GM19463 (cell line): ENCODE results near the gene EVL.

Source experiments
- ATAC-seq: cut with Tn5 transposase; IDR thresholded peaks from one replicate; pipeline ENCODE4 v1.9.1; 2021; ENCODE audit warnings: mild to moderate bottlenecking, moderate library complexity; ENCODE audit not compliant: unreplicated experiment

EVL gene

GRCh38 chr14:100080206-100080605, 15.0 kb downstream of the EVL start:
- ATAC-seq: no peak

GRCh38 chr14:100081997-100082625, 16.9 kb downstream of the EVL start:
- no peak for ATAC-seq

DNA sequence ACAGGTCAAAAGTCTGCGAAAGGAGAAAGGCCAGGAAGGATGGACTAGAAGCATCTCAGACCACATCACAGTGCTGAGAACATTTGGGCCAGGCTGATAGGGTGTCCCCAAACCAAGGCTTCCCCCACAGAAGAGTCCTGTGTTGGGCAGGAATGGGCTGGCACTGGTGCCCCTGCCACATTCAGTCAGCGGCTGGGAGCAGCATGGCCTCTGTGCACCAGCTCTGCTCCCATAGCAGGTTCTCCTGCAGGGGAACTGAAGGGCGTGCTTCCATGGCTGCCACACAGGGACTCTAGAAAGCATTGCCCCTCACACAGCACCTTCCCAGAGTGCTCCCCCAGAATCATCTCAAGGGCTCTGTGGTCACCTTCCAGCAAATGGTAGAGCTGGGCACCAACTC, 17.5 kb downstream of the EVL start:
- no peak for ATAC-seq

GRCh38 chr14:100083706-100084105, 18.5 kb downstream of the EVL start:
- no peak for ATAC-seq

DNA sequence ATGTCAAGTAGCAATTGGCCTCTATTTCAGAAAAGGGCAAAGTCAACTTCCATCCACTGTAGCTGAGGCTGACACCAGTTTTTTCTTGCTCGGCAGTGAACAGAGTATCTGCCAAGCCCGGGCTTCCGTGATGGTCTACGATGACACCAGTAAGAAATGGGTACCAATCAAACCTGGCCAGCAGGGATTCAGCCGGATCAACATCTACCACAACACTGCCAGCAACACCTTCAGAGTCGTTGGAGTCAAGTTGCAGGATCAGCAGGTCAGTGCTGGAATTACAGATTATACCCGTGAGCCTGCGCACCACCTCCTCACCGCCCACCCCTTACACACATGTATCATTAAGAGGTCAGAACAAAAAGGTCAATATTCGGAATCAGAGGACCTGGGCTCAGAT, 19.4 kb downstream of the EVL start:
- no peak for ATAC-seq

DNA sequence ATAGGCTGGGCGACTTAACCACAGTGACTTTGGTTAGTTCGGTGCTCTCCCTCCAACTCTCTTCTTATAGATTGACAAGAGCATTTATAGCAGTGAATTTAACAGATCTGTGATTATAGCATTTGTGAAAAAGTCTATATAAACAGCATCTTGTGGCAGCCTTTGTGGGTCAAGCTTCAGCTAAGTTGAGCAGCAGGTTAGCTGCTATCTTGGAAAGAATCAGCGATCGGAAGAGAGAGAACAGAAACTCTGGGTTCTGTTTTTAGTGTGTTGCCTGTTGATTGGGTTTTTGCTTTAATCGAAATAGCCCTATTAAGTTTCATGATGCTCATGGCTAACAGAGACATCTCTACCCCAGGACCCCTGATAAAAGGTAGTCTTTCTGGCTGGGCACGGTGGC, 20.2 kb downstream of the EVL start:
- ATAC-seq: no peak

GRCh38 chr14:100086361-100086760, 21.1 kb downstream of the EVL start:
- ATAC-seq: no peak

- no peak for ATAC-seq
Measured at GRCh38 chr14:100088226-100088625, 23.0 kb downstream of the EVL start.

DNA sequence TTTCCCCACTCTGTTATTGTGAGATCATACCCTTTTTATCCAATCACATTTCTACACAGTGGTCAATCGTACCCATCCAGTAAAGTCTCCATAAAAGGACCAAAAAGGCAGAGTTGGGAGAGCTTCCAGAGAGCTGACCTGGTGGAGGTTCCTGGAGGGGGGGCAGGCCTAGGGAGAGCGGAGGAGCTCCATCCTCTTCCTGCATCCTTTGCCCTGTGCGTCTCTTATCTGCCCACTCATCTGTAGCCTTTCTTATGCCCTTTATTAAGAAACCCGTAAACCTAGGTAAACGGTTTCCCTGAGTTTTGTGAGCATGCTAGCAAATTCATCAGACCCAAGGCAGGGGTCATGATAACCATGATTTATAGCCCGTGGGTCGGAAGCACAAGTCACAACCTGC, 26.2 kb downstream of the EVL start:
- no peak for ATAC-seq

- ATAC-seq: no peak
Measured at GRCh38 chr14:100092832-100093231, 27.6 kb downstream of the EVL start.

DNA sequence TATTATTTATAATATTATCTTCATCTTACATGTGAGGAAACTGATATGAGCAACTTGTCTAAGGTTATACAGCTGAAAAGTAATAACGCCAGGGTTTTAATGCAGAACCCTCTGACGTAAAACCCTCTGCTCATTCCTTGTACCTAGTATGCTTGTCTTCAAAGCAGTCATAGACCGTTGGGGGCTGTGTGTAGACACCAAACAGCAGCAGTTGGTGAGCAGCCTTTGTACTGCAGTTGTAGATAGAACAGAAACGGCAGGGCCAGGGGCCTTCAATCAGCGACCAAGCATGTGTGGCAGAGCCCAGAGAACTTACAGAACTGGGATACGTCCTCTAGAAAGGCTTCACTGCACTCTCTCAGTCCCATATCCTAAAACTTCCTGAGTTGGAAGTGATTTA, 28.1 kb downstream of the EVL start:
- no peak for ATAC-seq

GRCh38 chr14:100096656-100097055, 31.4 kb downstream of the EVL start:
- no peak for ATAC-seq

DNA sequence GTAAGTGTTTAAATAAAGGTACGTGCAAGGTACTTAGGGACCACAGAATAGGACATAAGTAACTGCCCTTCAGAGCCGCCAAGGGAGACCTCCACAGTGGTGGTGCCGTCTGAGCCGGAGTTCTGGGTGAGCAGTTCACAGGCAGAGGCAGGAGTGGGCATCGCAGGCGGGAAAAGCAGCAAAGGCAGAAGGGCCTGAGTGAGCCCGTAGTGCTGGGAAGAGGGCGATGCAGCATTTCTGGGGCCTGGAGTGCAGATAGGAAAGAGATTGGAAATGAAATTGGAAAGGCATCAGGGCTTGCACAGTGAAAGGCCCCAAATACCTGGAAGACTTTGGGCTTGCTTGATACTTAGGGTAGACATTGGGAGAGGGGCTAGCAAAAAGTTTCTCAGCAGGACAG, 32.9 kb downstream of the EVL start:
- ATAC-seq: no peak

DNA sequence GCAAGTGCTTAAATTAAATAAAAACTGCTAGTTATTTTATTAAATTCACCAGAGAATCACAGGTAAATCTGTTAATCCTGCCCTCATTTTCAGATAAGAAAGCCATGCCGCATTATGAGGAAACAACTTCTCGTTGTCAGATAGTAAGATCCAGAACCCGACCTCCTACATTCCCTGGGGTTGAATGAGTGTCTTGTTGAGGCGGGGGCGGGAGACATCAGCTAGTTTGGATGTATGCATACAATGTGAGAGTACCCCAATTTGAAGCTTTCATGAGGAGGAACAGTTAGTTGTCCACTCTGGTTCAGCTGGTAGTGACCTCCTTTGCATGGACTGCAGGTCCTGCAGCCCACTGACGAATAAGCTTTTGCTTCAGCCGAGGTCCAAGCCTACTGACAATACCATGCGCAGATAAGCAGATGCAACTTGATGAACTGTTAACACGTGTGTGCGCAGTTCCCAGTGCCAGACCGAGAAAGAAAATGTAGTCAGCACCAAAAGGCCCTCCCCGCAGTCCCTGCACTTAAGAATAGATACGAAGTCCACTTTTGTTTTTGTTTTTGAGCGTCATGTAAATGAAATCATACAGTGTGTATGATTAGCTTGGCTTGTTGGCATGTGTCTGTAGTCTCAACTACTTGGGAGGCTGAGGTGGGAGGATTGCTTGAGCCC, 34.9 kb downstream of the EVL start:
- no peak for ATAC-seq

GRCh38 chr14:100102156-100102785, 37.0 kb downstream of the EVL start:
- no peak for ATAC-seq

GRCh38 chr14:100103250-100104005, 38.2 kb downstream of the EVL start:
- ATAC-seq: no peak

DNA sequence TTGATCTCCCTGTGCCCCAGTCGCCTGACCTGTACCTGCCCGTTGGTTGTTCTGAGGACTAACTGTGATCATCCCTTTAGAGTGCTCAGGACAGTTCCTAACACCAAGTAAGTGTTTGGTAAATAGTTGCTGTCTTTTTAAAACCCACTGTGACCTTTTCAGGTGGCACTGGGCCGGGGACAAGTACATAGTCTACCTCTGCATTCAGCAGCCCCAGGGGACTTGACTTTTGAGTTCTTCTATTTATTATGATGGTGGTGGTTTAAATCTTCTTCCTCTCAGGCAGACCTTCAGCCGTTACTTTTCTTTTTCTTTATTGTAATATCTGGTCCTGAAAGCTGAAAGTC, 38.8 kb downstream of the EVL start:
- no peak for ATAC-seq

- no peak for ATAC-seq
Measured at GRCh38 chr14:100104523-100105300, 39.5 kb downstream of the EVL start.

- ATAC-seq: no peak
Measured at GRCh38 chr14:100105357-100106169, 40.3 kb downstream of the EVL start.
